Measurements from ENCODE around the gene CDH24.
A peak's percentile ranks its signal among the peaks of the same experiment; 100 is the strongest.
"Not testable (repeated sequence)": the region's sequence is repeated elsewhere in the genome, so short reads cannot be mapped to it uniquely, and the experiment has no call there.

CDH24 gene

GRCh38 chr14:23015618-23016017, 41.7 kb downstream of the CDH24 start:
- no peaks in the 10 kb centered on the region for H3F3A ChIP-seq (ENCODE audit: insufficient read depth, low read length)
- TF ChIP-seq EZH2phosphoT487 (IDR thresholded peaks at IDR 0.05; ENCODE audit: low read length), result no peak
- no peak for TF ChIP-seq EZH2 (optimal IDR thresholded peaks at IDR 0.05; ENCODE audit: low read depth, low read length)
- TF ChIP-seq CTCF (IDR thresholded peaks at IDR 0.05; ENCODE audit: low read length), result no peak

GRCh38 chr14:23013749-23014054, 43.6 kb downstream of the CDH24 start:
- H3K27ac ChIP-seq (ENCODE audit: low read length); H3K9me2 ChIP-seq (replicated peaks; ENCODE audit: insufficient read depth, low read length); H3K4me2 ChIP-seq (ENCODE audit: low read depth, low read length); H3K79me2 ChIP-seq (ENCODE audit: low read length); H3K4me3 ChIP-seq (ENCODE audit: low read length); H3K4me1 ChIP-seq (ENCODE audit: low read length); H4K20me1 ChIP-seq (ENCODE audit: insufficient read depth, low read length); H2AFZ ChIP-seq (ENCODE audit: low read length); H3F3A ChIP-seq (ENCODE audit: insufficient read depth, low read length); H3K36me3 ChIP-seq (replicated peaks; ENCODE audit: insufficient read depth, low read length); H3K9me3 ChIP-seq (replicated peaks; ENCODE audit: insufficient read depth, low read length); H3K9ac ChIP-seq (ENCODE audit: low read length); DNase-seq; H3K27me3 ChIP-seq (replicated peaks; ENCODE audit: insufficient read depth, low read length): not testable (repeated sequence)

More at GRCh38 chr14:23015618-23016017, 41.7 kb downstream of the CDH24 start:
- no peaks in the 10 kb centered on the region for H4K20me1 ChIP-seq (ENCODE audit: insufficient read depth, low read length)
- H3K4me2 ChIP-seq (ENCODE audit: low read depth, low read length), result no peak overlapping the region
- no peaks in the 10 kb centered on the region for H3K27me3 ChIP-seq (replicated peaks; ENCODE audit: insufficient read depth, low read length)
- H3K9me2 ChIP-seq (replicated peaks; ENCODE audit: insufficient read depth, low read length), result no peaks in the 10 kb centered on the region
- no peak overlapping the region for H3K9ac ChIP-seq (ENCODE audit: low read length)
- no peaks in the 10 kb centered on the region for H3K36me3 ChIP-seq (replicated peaks; ENCODE audit: insufficient read depth, low read length)
- no peaks in the 10 kb centered on the region for H3K9me3 ChIP-seq (replicated peaks; ENCODE audit: insufficient read depth, low read length)
- H3K79me2 ChIP-seq (ENCODE audit: low read length), result no peaks in the 10 kb centered on the region
- no peak overlapping the region for H2AFZ ChIP-seq (ENCODE audit: low read length)
- H3K27ac ChIP-seq (ENCODE audit: low read length), result no peak overlapping the region
- H3K4me3 ChIP-seq (ENCODE audit: low read length), result no peak overlapping the region
- DNase-seq, result no peak
- no peaks in the 10 kb centered on the region for H3K4me1 ChIP-seq (ENCODE audit: low read length)

GRCh38 chr14:23013054-23013748, 44.1 kb downstream of the CDH24 start:
- no peak for TF ChIP-seq CTCF (IDR thresholded peaks at IDR 0.05; ENCODE audit: low read length)
- TF ChIP-seq EZH2phosphoT487 (IDR thresholded peaks at IDR 0.05; ENCODE audit: low read length), result no peak
- TF ChIP-seq EZH2 (optimal IDR thresholded peaks at IDR 0.05; ENCODE audit: low read depth, low read length), result no peak
- DNase-seq, result no peak
- H4K20me1 ChIP-seq (ENCODE audit: insufficient read depth, low read length), result no peaks in the 10 kb centered on the region
- peaks cover 5% of the 10 kb centered on the region; the same call in 1 of the 2 replicates for H3K4me1 ChIP-seq (ENCODE audit: low read length)
- no peak overlapping the region for H3K4me2 ChIP-seq (ENCODE audit: low read depth, low read length)
- H3K79me2 ChIP-seq (ENCODE audit: low read length), result no peaks in the 10 kb centered on the region
- no peaks in the 10 kb centered on the region for H3K36me3 ChIP-seq (replicated peaks; ENCODE audit: insufficient read depth, low read length)
- no peak overlapping the region for H2AFZ ChIP-seq (ENCODE audit: low read length)
- H3K27ac ChIP-seq (ENCODE audit: low read length), result no peak overlapping the region
- no peaks in the 10 kb centered on the region for H3K27me3 ChIP-seq (replicated peaks; ENCODE audit: insufficient read depth, low read length)
- no peak overlapping the region for H3K4me3 ChIP-seq (ENCODE audit: low read length)
- no peaks in the 10 kb centered on the region for H3K9me2 ChIP-seq (replicated peaks; ENCODE audit: insufficient read depth, low read length)
- no peak overlapping the region for H3K9ac ChIP-seq (ENCODE audit: low read length)
- H3F3A ChIP-seq (ENCODE audit: insufficient read depth, low read length), result peaks cover 12% of the 10 kb centered on the region
- H3K9me3 ChIP-seq (replicated peaks; ENCODE audit: insufficient read depth, low read length), result no peaks in the 10 kb centered on the region

GRCh38 chr14:23009939-23010726, 47.2 kb downstream of the CDH24 start, which contains the start of gene C14orf93:
Gene C14orf93, minus strand, starts transcription at chr14:23010143. Its CDS starts 11,120 bp downstream, at chr14:22999023.
- Histone ChIP-seq H3K4me3 (ENCODE audit: low read length) (peak within 1 kb of the TSS; percentile 63), H2AFZ (ENCODE audit: low read length) (peak within 1 kb of the TSS; percentile 85), H3K36me3 (replicated peaks; ENCODE audit: insufficient read depth, low read length) (no peaks in the 10 kb centered on the region), H3F3A (ENCODE audit: insufficient read depth, low read length) (peaks cover 19% of the 10 kb centered on the region), H3K79me2 (ENCODE audit: low read length) (no peaks in the 10 kb centered on the region), H4K20me1 (ENCODE audit: insufficient read depth, low read length) (no peaks in the 10 kb centered on the region), H3K27ac (ENCODE audit: low read length) (peak within 1 kb of the TSS; percentile 55; the same call in 1 of the 2 replicates), H3K9ac (ENCODE audit: low read length) (peak within 1 kb of the TSS; percentile 60), H3K27me3 (replicated peaks; ENCODE audit: insufficient read depth, low read length) (no peaks in the 10 kb centered on the region), H3K9me2 (replicated peaks; ENCODE audit: insufficient read depth, low read length) (no peaks in the 10 kb centered on the region), H3K9me3 (replicated peaks; ENCODE audit: insufficient read depth, low read length) (no peaks in the 10 kb centered on the region), H3K4me2 (ENCODE audit: low read depth, low read length) (peak within 1 kb of the TSS; percentile 61), H3K4me1 (ENCODE audit: low read length) (peaks cover 17% of the 10 kb centered on the region; the same call in 1 of the 2 replicates)
- TF ChIP-seq CTCF (IDR thresholded peaks at IDR 0.05; ENCODE audit: low read length) (no peak), EZH2 (optimal IDR thresholded peaks at IDR 0.05; ENCODE audit: low read depth, low read length) (no peak), EZH2phosphoT487 (IDR thresholded peaks at IDR 0.05; ENCODE audit: low read length) (no peak)
- peak; percentile 68 for DNase-seq
